Measurements from ENCODE around the gene SYP. TPM values are rescaled to one million over a fixed set of nuclear protein-coding genes. Genes with fewer than 3 reads are reported as not detected.

SYP gene
- total and polyA plus RNA-seq, 9 of the 15 experiments (the other 6 are each of a cell fraction or from before 2014, with no cell fraction given): 0.48 to 5.1 (median 2.6) TPM

DNA sequence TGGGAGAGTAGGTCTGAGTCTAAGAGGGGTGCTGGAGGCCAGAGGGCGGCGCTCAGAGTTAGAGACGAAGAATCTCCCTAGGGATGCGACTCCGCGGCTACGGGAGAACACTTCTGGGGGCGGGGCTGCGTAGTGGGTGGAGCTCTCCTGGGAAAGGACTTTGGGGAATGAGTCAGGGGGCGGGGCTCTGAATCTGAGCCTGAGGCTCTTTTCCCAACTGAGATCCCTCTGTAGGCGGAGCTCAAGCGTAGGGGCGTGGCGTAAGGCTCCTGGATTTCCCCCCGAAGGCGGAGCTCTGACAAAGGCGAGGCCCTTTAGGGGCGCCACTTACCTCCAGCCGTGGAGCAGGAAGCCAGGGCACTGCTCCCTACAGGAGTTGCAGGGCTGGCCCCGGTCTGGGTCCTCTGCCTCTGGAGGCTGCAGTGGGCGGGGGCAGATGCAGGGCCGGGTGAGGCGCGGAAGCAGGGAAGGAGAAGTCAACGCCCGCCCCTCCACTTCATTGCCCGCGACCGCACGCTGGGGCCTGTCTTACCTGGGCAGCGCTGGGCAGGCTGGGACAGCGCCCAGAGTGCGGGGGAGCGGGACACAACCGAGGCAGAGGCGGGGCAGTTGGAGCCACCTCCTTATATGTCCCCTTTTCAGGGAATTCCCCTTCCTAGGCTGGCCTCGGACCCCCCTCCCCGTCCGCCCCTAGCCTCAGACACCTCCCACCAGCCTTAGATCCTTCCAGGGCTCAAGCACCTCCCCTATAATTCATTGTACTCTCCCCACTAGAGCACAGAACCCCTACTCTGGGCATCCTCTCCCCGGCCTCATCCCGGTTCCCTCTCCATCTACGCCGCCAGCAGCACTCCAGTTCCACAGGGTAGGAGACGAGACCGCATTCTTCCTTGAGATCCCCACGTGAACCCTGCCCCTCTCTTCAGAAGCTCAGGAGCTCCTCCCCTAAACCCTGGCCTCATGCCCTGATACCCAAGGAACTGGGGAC lies 15.4 kb downstream of the SYP start (continued):
- no peak for TF ChIP-seq U2AF1 (optimal IDR thresholded peaks at IDR 0.05; ENCODE audit: low read depth, low read length)
- TF ChIP-seq KLF6 (CRISPR knock-in tag; IDR thresholded peaks at IDR 0.05; ENCODE audit: borderline replicate concordance): no peak

DNA sequence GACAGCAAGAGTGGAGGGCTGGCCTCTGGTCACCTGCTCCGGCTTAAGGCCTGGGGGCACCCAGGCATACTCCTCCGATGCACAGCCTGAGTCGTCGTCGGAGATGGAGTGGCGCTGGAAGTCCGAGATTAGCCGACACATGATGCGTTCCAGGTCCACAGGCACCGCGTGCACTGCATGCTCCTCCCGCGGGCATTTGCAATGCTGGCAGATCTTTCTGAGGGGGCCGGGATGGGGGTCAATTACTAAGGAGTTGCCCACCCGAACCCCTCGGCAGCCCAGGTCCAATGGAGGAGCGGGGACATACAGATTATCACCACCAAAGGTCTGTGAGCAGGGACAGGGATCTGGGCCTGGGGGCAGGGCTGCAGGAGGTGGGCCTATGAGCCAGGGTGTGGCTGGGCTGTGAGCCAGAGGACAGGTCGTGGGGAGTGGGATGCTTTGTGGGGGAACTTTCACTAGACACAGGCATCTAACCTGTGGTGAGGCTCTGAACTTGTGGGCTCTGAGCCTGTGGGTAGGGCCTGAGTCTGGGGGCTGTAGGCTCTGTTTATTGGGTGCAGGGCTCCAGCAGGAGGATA lies 16.2 kb downstream of the SYP start:
- ChIA-PET CTCF (ENCODE audit: low intra/inter-chr PET ratio) (no interaction called here), POLR2A (interaction anchor here (0.7 to 1.2 kb wide), 3 partner anchors 8 to 11 kb away, joined by 3 to 5 read pairs (median 3); partner anchors contain the start of gene PLP2)
- WGBS (ENCODE audit: insufficient coverage, low coverage, missing lambda C conversion rate): 88% methylated on average over 13 of the region's 18 CpGs
- Histone ChIP-seq H3K9me1 (ENCODE audit: control insufficient read depth, insufficient read depth, low read length) (no peaks in the 10 kb centered on the region), H4K20me1 (replicated peaks; ENCODE audit: control insufficient read depth, insufficient read depth, low read length) (peaks cover 9% of the 10 kb centered on the region), H3K27me3 (ENCODE audit: control insufficient read depth in 2 of 2, insufficient read depth in 2 of 2, low read length in 2 of 2) (no peaks in the 10 kb centered on the region), H3K79me2 (ENCODE audit: control insufficient read depth, insufficient read depth, low read length) (peaks cover 32% of the 10 kb centered on the region), H3K4me1 (replicated peaks in 1 of 2; ENCODE audit: control insufficient read depth in 2 of 2, insufficient read depth in 2 of 2, low read length in 2 of 2) (peaks cover 26 to 49% of the 10 kb centered on the region in 2 experiments), H2AFZ (ENCODE audit: low read depth, low read length) (no peak overlapping the region), H3K9ac (ENCODE audit: insufficient read depth in 1 of 2, low read depth in 2 of 2, low read length in 2 of 2) (0 out of 4 replicates have a peak overlapping the region, but pooled peaks of 1 of the 2 experiments have one; percentile 14), H3K4me3 (peak overlapping the region; percentile 76; the same call in 1 of the 2 replicates), H3K9me3 (replicated peaks; ENCODE audit: control insufficient read depth, insufficient read depth, low read depth, low read length) (no peaks in the 10 kb centered on the region), H3K4me2 (ENCODE audit: insufficient read depth, low read length) (peak overlapping the region; percentile 90), H3K36me3 (ENCODE audit: control insufficient read depth, insufficient read depth, low read length) (peaks cover 41% of the 10 kb centered on the region; the same call in 2 of the 3 replicates), H3K27ac (ENCODE audit: extremely low read depth, low read depth, low read length) (no peak overlapping the region)
- in situ Hi-C loops (cut with MboI): no loop called here
- FAIRE-seq (no peak), ATAC-seq (peak; percentile 2; the same call in 2 of the 3 replicates), DNase-seq (ENCODE audit: extremely low read depth in 1 of 4, low spot score in 3 of 4) (no peak)
- intact Hi-C loops (cut with micrococcal nuclease): no loop called here
- TF ChIP-seq NFIC (IDR thresholded peaks at IDR 0.05): peak; percentile 33
- TF ChIP-seq, protein P1, sequence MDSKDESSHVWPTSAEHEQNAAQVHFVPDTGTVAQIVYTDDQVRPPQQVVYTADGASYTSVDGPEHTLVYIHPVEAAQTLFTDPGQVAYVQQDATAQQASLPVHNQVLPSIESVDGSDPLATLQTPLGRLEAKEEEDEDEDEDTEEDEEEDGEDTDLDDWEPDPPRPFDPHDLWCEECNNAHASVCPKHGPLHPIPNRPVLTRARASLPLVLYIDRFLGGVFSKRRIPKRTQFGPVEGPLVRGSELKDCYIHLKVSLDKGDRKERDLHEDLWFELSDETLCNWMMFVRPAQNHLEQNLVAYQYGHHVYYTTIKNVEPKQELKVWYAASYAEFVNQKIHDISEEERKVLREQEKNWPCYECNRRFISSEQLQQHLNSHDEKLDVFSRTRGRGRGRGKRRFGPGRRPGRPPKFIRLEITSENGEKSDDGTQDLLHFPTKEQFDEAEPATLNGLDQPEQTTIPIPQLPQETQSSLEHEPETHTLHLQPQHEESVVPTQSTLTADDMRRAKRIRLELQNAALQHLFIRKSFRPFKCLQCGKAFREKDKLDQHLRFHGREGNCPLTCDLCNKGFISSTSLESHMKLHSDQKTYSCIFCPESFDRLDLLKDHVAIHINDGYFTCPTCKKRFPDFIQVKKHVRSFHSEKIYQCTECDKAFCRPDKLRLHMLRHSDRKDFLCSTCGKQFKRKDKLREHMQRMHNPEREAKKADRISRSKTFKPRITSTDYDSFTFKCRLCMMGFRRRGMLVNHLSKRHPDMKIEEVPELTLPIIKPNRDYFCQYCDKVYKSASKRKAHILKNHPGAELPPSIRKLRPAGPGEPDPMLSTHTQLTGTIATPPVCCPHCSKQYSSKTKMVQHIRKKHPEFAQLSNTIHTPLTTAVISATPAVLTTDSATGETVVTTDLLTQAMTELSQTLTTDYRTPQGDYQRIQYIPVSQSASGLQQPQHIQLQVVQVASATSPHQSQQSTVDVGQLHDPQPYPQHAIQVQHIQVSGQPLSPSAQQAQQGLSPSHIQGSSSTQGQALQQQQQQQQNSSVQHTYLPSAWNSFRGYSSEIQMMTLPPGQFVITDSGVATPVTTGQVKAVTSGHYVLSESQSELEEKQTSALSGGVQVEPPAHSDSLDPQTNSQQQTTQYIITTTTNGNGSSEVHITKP (IDR thresholded peaks at IDR 0.05; ENCODE audit: partially characterized antibody): no peak
- TF ChIP-seq MTF1 (CRISPR knock-in tag; IDR thresholded peaks at IDR 0.05; ENCODE audit: borderline replicate concordance): no peak
- no TSS peak for BruUV-seq (replicated peaks)
